Tibial nerve (tissue), 4 donors: Measurements from ENCODE around the gene CCT5.

ENCODE experiments used
- CTCF ChIP-seq, 5 experiments: fragments of 200-600 bp in 3 of 5; fragments of 450-650 bp in 2 of 5; sonication (generic) in 3 of 5; IDR thresholded peaks; one replicate each; pipeline ENCODE4 v1.5.1; 2016 to 2019; ENCODE audit warnings: antibody characterized with exemption in 5 of 5, mild to moderate bottlenecking in 3 of 5, moderate library complexity in 2 of 5
- EP300 ChIP-seq, 2 donors: sonication (generic); formaldehyde crosslinking; IDR thresholded peaks; one replicate each; pipeline ENCODE4 v1.6.1; 2017; ENCODE audit warnings: antibody characterized with exemption in 2 of 2, mild to moderate bottlenecking in 1 of 2
- POLR2A ChIP-seq, 2 donors: fragments of 450-650 bp; IDR thresholded peaks; one replicate each; pipeline ENCODE4 v1.6.1; 2017; ENCODE audit warnings: antibody characterized with exemption in 2 of 2, mild to moderate bottlenecking in 2 of 2, moderate library complexity in 2 of 2

- no peak for TF ChIP-seq POLR2A (IDR thresholded peaks at IDR 0.05)
- no peak for TF ChIP-seq CTCF (IDR thresholded peaks at IDR 0.05)
- TF ChIP-seq EP300 (IDR thresholded peaks at IDR 0.05): no peak
Observed at GRCh38 chr5:10213316-10213715, 36.8 kb upstream of the CCT5 start.
